Peyer's patch (tissue), 4 donors: ENCODE data around the gene SRRM4. TPM values are rescaled to one million over a fixed set of nuclear protein-coding genes. Genes with fewer than 3 reads are reported as not detected.

Experiments used
- DNase-seq, 3 donors: peaks; one replicate each; pipeline ENCODE4 v3.0.0-alpha.2; 2017 to 2019
- H3K27ac ChIP-seq, 4 donors: fragments of 200-600 bp; sonication (generic); one replicate each; pipeline ENCODE4 v1.5.1; 2016 to 2019
- H3K27me3 ChIP-seq, 2 donors: fragments of 200-600 bp; sonication (generic); one replicate each; pipeline ENCODE4 v1.5.1; 2019
- H3K36me3 ChIP-seq, 3 donors: fragments of 200-600 bp; sonication (generic); one replicate each; pipeline ENCODE4 v1.5.1; 2016 to 2019
- H3K4me1 ChIP-seq, 4 donors: fragments of 200-600 bp; sonication (generic); one replicate each; pipeline ENCODE4 v1.5.1; 2016 to 2019
- H3K4me3 ChIP-seq, 4 donors: fragments of 200-600 bp; sonication (generic); 1 replicate in 3 of 4; 2 replicates in 1 of 4; pipeline ENCODE4 v1.5.1; 2016 to 2019; ENCODE audit warnings: mild to moderate bottlenecking in 1 of 4
- H3K9me3 ChIP-seq, 4 donors: fragments of 200-600 bp; sonication (generic); one replicate each; pipeline ENCODE4 v1.5.1; 2016 to 2019; ENCODE audit warnings: mild to moderate bottlenecking in 1 of 4
- CTCF ChIP-seq, 6 experiments: fragments of 450-650 bp in 4 of 6; fragments of 200-600 bp in 2 of 6; sonication (generic) in 1 of 6; IDR thresholded peaks; one replicate each; pipeline ENCODE4 v1.5.1; 2017 to 2019; ENCODE audit warnings: antibody characterized with exemption in 6 of 6, mild to moderate bottlenecking in 3 of 6, moderate library complexity in 1 of 6
- POLR2A ChIP-seq, 2 donors: fragments of 450-650 bp; IDR thresholded peaks; one replicate each; pipeline ENCODE4 v1.5.1; 2017; ENCODE audit warnings: antibody characterized with exemption in 2 of 2, mild to moderate bottlenecking in 2 of 2, moderate library complexity in 2 of 2
- total RNA-seq, 4 donors: library from RNA; depleted of rRNA; stranded (reverse); fragments of >200 nt; gene quantifications; one replicate each; pipeline ENCODE4 v1.1.0, GENCODE V29; 2016

Gene SRRM4
- total RNA-seq, 4 donors from 2014 or later: not detected

DNA sequence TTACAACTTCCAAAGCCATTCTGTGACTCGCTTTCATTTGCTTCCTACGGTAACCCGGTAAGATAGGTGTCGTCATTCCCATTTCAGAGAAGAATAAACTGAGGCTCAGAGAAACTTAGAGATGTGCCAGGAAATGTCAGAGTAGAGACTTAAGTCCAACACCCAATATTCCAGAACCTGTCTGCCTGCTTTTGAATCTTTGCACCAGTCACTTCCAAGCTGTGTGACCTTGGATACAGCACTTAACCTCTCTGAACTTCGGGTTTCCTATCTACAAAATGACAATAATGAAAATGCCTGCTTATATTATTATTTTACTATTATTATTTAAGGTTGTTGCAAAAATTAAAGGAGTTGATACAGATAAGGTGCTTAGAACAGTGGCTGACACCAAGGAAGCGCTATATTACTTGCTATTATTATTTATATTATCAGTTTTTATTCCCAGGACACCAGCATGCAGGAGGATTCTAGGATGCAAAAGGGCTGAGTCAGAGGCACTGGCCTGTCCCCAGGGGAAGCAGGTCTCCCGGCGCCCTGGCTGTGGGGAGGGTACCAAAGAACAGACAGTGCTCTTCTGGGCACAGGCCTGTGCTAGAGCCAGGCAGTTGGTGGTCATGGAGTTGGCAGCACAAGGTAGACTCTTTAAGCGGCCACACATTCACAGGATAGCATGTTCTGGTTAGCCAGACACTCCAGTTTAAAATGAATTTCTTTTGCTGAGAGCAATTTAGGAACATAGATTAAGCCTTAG, 202.8 kb downstream of the SRRM4 start:
- no peak for DNase-seq
- Histone ChIP-seq H3K4me3 (no peak overlapping the region), H3K36me3 (no peaks in the 10 kb centered on the region), H3K4me1 (no peaks in the 10 kb centered on the region), H3K27ac (peak overlapping the region in 1 of 4 donors; percentile 0), H3K27me3 (no peaks in the 10 kb centered on the region), H3K9me3 (no peaks in the 10 kb centered on the region)
- no peak for TF ChIP-seq POLR2A (IDR thresholded peaks at IDR 0.05)
- no peak for TF ChIP-seq CTCF (IDR thresholded peaks at IDR 0.05)

DNA sequence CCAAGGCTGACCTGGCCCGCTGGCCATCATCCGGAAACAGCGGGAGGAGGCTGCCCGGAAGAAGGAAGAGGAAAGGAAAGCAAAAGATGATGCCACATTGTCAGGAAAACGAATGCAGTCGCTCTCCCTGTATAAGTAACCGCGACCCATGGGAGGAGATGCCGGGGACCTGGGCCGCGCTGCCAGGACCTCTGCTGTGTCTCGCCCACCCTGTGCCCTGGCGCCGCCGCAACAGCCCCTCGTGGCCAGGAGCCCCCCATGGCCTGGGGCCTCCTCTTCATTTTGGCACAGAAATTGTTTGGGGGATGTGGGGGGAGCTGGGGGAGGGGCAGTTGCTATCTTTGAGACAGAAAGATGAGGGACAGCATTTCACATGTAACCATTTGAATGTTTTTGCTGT, 213.9 kb downstream of the SRRM4 start:
- DNase-seq: no peak

GRCh38 chr12:119198440-119198839, 217.1 kb downstream of the SRRM4 start:
- no peaks in the 10 kb centered on the region for H3K27me3 ChIP-seq
- no peak for TF ChIP-seq POLR2A (IDR thresholded peaks at IDR 0.05)
- DNase-seq: no peak
- H3K27ac ChIP-seq: no peak overlapping the region
- H3K4me3 ChIP-seq: no peak overlapping the region
- no peaks in the 10 kb centered on the region for H3K9me3 ChIP-seq
- no peaks in the 10 kb centered on the region for H3K36me3 ChIP-seq
- H3K4me1 ChIP-seq: no peaks in the 10 kb centered on the region

More for the DNA sequence above, 213.9 kb downstream of the SRRM4 start:
- no peak overlapping the region for H3K4me3 ChIP-seq
- no peak overlapping the region for H3K27ac ChIP-seq
- H3K27me3 ChIP-seq: no peaks in the 10 kb centered on the region
- no peaks in the 10 kb centered on the region for H3K9me3 ChIP-seq
- no peak for TF ChIP-seq POLR2A (IDR thresholded peaks at IDR 0.05)
- H3K4me1 ChIP-seq: no peaks in the 10 kb centered on the region
- H3K36me3 ChIP-seq: no peaks in the 10 kb centered on the region

DNA sequence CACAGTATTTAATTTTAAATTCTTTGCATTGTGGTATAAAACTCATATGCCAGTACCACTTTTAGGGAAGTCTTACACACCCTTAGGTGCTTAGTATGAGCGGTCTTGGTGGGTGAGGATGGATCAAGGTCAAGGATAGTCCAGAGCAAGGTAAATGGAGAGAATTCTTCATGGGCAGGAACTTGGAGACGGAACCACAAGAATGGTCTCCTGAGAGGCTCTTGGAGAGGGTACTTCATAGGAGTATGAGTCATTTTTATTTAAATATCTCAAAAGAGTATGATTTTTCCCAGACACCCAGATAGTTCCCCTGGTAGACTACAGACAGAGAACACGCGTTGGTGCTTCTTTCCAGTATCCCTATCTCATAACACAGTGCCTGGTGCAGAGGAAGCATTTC, 219.3 kb downstream of the SRRM4 start:
- Histone ChIP-seq H3K9me3 (no peaks in the 10 kb centered on the region), H3K27me3 (no peaks in the 10 kb centered on the region), H3K27ac (no peak overlapping the region), H3K4me1 (no peaks in the 10 kb centered on the region), H3K4me3 (no peak overlapping the region), H3K36me3 (no peaks in the 10 kb centered on the region)
- TF ChIP-seq POLR2A (IDR thresholded peaks at IDR 0.05): no peak
- TF ChIP-seq CTCF (IDR thresholded peaks at IDR 0.05): no peak
- DNase-seq: no peak

DNA sequence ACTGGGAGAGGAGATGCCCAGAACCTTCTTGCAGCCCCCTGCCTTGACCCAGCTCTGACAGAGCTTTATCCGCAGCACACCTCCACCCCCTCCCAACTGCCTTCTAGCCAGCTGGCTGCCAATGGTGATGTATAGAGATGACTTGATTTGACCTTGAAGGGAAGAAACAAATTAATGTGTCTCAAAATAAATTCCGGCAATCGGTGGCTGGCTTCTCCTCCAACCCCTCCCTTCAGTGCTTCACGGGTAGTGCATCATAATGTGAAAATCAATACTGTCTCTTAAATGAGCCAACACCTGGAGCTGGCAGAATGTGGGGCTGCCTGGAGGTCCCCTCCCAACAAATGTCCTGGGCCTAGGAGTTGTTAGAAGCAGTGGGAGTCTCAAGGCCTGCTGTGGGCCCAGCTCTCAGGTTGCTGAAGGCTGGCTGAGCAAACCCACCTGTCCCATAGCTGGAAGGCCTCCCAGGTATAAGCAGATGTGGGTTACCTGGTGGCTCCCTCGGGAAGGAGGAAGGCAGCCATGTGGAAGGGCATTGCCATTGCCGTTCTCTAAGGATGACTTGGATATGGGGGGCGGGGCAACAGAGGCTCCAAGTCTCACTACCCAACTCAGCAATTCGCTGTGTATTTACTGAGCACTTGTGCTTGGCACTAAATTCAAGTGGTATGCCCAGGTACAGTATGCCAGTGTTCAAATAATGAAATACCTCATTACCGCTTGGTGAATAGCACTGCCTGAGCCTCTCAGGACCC, 220.6 kb downstream of the SRRM4 start:
- H3K36me3 ChIP-seq: no peaks in the 10 kb centered on the region
- DNase-seq: no peak
- H3K27me3 ChIP-seq: no peaks in the 10 kb centered on the region
- H3K4me3 ChIP-seq: no peak overlapping the region
- no peak overlapping the region for H3K27ac ChIP-seq
- no peaks in the 10 kb centered on the region for H3K9me3 ChIP-seq
- TF ChIP-seq CTCF (IDR thresholded peaks at IDR 0.05): no peak
- H3K4me1 ChIP-seq: no peaks in the 10 kb centered on the region

DNA sequence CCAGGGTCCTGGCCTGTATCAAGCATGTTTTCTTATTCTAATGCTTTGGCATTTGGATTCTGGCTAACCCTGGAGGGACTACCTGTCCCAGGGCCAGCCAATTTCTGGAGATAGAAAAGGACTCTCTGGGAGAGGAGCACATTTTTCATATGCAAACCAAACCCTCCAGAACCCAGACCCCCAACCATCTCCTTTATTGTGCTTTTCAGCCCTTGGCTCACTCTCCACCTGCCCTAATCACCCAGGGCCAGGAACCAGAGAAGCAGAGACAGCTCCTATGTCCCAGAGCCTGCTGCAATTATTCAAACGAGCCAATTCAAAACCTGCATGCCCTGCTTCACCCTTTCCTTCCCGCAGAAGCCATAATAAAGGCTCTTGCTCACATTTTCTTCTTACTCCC, 221.2 kb downstream of the SRRM4 start:
- TF ChIP-seq CTCF (IDR thresholded peaks at IDR 0.05) (no peak), POLR2A (IDR thresholded peaks at IDR 0.05) (no peak)
- no peaks in the 10 kb centered on the region for H3K36me3 ChIP-seq
- no peaks in the 10 kb centered on the region for H3K4me1 ChIP-seq
- H3K27ac ChIP-seq: no peak overlapping the region
- H3K9me3 ChIP-seq: no peaks in the 10 kb centered on the region
- DNase-seq: no peak
- no peak overlapping the region for H3K4me3 ChIP-seq
- no peaks in the 10 kb centered on the region for H3K27me3 ChIP-seq
